NCI-H2107 treated with DMSO at 0.1 percent for 48 hours (cell line): Measurements from ENCODE around the gene BLTP3B.

Experiments used
- DNase-seq: peaks from one replicate; lab custom pipeline; 2025; ENCODE audit not compliant: unreplicated experiment; lab: John Stamatoyannopoulos, UW

BLTP3B gene

DNA sequence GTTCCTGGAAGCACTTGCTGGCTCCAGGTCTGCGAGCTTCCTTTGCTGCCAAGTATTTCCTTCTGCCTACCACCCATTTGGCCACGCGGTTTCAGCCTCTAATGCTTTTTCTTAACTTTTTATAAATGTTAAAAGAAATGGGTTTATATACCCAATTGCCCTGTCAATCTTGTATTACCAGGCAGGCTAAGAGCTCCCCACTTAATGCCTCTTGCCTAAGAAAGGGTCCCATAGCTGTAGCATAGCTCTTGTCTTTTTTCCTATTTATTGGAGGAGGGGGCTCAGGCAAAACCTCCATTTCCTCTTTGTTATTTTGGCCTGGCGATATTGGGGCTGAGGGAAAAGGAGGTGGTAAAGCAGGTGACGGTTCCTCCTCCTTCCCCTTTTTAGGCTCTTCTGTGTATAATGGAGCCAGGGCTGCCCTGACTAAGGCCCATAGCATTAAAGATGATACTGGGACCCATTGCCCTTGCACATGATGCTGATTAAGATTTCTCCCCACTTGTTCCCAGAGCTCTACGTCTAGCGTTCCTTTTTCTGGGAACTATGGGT, 21.6 kb upstream of the BLTP3B start:
- no peak for DNase-seq

DNA sequence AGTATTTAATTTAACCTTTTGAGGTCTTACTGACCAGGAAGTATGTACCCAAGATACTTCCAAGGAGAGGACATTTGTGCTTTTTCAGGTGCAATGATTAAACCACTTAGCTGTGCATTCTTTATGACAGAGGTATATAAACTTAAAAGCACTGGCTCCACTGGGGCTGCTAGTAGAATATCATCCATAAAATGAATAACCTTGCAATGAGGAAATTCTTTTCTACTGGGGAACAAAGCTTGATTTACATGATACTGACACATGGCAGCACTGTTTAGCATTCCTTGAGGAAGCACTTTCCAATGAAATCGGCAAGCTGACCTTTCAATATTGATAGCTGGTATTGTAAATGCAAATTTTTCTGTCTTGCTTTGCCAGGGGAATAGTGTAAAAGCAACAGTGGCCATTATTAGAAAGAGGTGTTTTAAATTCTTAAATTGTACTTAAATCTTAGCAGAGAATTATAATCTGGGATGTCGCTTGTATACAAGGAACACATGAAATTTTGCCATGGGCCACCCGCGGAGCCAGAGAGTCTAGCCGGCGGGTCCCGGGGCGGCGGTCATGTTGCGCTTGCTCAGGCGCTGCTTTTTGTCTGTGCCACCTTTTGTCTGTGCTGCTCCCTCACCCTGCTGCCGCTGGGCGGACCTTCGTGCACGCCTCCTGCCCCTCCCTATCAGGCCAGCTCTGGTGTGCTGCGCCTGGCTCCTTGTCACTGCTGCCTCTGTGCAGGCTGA, 20.9 kb upstream of the BLTP3B start:
- peak; percentile 83 for DNase-seq

DNA sequence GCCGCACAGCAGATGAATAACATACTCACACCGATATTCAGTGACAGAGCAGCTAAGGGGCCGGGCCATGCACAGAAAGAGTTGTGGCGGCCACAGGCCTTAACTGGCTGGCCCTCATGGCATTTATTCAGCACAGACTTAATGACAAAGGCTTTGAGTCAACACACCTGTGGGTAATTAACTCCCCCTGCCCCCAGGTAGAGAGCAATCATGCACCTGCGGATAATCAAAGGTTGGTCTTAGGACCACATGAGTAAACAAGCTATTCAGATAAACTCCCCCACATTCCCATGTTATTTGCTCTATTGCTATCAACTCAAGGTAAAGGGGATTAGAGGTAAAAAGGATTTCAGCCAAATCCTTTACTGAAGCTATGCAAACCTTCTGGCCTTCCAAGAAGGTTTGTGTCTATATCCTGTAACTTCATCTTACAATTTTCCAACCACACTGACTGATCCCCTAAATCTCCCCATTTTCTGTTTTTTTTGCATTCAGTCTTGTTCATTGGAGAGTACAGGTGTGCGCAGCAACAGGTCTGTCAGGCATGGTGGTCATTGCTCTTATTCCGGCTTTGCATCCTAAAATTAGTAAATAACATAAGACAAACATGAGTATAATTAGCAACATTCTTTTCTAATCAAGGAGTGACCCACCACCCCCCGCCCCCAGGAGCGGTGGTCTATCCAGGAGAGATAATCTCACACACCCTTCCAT, 16.9 kb upstream of the BLTP3B start:
- DNase-seq, result no peak

DNA sequence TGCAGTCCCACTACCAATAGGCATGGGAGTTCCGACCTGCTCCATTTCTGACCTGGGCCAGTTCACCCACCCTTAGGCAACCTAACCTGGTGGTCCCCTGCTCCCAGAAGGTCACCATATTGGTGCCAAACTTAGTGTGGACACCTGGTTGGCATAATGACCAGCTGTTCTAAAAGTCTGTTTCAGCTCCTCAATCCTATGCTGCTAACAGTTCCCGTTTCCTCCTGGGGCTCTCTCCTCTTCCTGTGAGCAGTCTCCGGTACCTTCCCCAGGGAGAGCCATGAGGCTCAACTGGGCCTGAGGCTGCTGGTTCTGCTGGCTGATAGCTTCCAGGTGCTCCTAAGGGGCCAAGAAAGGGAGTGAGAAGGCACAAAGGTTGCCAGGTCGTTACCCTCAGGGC, 15.9 kb upstream of the BLTP3B start:
- DNase-seq, result no peak

DNA sequence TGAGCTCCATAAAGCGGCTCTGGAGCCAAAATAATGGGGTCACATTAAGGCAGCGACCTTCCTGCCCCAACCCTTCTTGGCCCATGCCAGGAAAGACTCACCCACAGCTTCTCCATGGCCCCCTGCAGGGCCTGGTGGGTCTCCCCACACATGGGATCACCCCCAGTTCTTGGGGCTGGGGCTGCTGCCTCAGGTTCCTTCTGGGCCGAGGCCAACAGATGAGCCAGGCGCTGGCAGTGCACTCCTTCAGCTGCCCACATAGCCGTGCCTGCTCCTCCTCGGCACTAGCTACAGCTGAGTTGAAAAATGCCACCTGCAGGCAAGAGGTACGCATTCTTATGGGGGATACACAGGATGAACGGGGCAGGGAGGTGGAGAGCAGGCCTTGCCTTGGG, 14.8 kb upstream of the BLTP3B start:
- no peak for DNase-seq

DNA sequence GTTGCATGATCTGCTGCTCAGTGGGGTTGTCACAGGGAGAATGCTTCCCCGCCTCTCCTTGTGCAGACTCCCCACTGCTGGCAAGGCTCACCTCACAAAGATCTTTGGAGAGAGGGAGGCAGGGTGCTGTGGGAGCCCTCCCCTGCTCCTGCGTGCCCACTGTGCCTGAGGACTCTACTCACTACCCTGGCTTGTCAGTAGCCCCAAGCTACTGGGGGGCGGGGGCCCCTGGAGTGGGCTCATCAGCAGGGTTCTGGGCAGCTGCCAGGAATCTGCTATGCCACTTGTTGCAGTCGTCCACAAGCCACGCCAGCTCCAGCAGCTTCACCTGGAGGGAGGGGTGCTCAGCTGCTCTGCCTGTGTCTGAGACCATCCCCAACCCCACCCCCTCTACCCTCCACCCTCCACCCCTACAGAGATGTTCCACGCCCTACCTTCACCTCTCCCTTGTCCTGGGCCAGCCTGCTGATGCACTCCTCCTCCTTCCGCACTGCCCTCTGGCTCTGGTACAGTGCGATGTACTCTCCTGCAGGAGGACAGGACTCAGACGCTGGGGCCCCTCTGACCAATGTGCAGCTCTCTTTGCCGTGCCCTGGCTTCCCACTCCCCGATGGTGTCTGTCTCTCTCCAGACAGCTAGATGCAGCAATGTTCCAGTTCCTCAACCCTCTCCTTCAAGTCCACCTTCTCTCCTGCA, 14.2 kb upstream of the BLTP3B start:
- DNase-seq, result peak; percentile 26

DNA sequence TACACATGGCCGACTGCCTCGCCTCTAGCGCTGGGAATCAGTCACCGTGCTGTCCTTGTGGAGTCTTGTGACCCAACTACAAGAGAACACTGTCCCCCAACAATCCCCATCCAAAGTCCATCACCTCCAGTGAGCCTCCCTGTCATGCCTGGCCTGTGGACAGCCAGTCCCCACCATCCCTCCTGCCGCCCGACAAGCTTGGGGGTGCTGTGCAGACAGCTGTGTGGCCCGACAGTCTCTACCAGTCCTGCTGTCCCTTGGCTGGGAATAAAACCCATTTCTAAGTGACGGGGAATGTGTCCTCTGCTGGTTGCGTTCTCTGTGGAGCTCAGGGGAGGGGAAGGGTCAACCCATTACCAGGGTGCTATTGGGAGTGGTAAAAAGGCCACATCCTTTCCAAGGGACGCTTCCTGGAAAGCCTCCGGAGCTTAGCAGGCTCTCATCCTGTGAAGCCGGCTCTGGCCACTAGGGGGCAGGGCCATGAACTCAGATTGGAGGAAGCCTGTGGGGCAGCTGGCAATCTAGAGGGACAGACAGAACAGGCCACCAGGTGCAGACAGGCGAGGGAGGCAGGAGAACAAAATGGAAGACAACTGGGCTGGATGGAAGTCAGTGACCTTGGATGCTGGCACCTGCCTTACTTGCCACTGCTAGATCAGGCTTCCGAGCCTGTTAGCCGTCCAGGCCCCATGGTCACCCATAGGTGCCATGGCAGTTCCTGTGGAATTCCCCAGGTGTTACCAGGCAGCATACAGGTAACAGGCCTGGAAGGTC, 12.0 kb upstream of the BLTP3B start:
- DNase-seq, result no peak

DNA sequence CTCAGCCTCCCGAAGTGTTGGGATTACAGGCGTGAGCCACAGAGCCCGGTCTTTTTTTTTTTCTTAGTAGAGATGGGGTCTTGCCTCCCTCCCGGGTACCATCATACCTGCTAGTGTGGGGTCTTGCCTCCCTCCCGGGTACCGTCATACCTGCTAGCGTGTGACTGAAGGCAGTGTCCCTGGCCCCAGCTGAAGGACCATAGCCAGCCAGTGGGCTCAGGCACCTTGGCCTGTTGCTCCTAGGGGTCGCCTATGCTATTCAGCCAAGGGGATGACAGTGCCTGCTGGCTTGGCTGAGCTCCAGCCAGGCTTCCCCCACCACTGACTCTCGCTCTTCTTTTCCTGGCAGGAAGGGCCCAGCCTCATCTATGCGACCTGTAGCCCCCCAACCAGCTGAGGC, 10.5 kb upstream of the BLTP3B start:
- no peak for DNase-seq

DNA sequence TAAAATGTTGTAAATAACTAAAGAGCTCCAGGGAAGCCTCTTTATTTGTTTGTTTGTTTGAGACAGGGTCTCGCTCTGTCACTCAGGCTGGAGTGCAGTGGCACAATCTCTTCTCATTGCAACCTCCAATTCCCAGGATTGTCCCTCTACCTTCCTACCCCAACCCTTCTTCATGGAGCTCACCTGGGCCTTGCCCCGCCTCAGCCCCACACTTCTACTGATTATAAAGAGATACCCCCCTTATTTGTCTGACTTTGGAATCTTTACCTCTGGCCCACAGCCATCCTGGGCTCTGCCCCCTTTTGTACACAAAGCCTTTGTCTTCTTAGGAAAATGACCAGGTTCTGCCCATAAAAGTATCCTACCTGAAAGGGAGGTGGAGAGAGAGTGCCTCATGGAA, 9.1 kb upstream of the BLTP3B start:
- no peak for DNase-seq

DNA sequence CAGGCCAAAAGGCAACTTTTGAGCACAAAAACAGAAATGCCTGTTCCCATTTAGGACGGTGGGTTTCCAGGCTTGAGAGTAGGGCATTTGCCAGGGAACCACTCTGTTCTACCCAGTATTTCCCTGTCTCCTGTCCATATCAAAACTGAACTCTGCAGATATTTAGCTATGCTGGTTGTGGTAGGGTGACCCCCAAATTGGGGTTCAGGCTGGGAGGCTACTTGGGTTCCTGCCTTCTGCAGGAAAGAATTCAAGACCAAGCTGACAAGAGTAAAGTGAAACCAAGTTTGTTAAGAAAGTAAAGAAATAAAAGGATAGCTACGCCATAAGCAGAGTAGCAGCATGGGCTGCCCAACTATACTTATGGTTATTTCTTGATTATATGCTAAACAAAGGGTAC, 3.6 kb upstream of the BLTP3B start:
- no peak for DNase-seq

DNA sequence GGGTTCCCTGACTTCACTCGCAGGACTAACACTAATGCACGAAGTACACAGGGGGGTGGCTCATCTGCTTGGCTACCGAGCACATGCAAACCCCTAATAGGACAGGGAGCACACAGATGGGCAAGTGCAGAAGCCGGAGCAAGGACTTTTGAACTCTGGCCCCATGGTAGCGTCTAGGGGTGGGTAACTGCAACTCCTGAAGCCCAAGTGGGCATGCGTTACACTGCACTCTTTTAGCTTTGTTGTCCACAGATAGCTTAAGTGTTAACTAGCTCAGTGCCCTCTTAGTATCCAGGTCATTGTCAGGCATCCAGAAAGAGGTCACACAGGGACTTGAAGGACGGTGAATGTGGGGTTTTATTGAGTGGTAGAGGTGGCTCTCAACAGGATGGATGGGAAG, 3.0 kb upstream of the BLTP3B start:
- DNase-seq, result no peak

DNA sequence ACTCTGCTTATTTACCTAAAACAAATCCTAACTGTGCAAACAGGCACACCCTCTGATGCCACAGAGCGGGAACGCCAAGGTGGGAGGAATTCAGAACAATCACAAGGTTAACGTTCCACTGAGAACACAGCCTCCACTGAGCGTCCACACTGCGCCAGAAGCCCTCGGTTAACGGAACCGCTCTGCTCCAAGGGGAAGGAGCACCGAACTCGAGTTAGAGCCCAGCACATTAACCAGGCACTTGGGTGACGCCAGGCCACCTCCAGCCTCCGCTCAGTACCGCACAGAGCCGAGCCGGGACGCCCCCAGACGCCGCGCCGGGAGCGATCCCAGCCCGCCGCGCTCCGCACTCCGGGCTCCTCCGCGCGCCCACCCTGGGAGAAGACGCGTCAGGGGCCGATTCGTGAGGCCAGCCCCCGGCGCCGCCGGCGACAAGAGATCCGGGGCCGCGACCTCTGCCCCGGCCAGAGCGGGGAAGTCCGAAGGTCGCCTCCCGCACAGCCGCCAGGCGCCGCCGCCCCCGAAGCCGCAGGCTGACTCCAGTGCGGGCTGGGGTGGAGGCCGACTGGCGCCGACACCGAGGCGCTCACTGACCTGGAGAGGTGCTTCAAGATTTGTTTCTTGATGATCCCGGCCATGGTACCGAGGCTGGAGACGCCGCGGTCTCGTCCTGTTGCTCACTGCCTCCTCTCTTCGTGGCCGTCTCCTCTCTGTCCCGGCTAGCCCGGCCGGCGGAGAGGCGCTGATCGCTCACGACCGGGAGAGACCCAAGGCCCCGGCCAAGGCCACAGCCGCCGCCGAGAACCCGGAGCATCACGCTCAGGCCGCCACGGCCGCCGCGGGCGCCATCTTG, 450 bp downstream of the BLTP3B start:
- peak; percentile 71 for DNase-seq

DNA sequence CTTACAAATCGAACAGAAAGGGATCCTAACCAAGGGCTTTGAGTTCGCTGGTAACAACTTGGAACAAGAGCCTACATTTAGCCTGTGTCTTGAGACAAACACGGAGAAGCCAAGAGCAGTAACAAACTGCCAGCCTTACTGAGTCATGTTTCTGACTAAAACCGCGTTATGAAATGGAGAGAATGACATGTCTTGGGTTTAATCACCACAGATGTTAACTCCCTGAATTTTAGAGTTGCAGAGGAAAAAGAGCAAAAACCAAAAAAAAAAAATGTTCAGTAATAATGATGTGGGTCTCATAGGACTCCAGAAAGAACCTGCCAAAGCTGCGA, 1.0 kb downstream of the BLTP3B start:
- DNase-seq, result no peak

DNA sequence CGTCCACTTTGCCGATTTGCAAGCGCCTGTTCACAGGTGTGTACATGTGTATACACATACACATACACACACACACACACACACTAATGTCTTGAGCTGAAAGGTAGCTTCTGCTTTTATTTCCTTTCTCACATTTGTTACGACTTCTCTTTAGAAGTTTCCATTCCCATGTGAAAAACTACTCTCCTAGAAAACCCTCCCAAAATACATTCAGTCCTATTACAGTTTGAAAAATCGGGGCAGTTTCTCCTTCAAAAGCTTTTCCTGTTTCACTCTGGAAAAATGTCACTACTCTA, 3.9 kb downstream of the BLTP3B start:
- no peak for DNase-seq

DNA sequence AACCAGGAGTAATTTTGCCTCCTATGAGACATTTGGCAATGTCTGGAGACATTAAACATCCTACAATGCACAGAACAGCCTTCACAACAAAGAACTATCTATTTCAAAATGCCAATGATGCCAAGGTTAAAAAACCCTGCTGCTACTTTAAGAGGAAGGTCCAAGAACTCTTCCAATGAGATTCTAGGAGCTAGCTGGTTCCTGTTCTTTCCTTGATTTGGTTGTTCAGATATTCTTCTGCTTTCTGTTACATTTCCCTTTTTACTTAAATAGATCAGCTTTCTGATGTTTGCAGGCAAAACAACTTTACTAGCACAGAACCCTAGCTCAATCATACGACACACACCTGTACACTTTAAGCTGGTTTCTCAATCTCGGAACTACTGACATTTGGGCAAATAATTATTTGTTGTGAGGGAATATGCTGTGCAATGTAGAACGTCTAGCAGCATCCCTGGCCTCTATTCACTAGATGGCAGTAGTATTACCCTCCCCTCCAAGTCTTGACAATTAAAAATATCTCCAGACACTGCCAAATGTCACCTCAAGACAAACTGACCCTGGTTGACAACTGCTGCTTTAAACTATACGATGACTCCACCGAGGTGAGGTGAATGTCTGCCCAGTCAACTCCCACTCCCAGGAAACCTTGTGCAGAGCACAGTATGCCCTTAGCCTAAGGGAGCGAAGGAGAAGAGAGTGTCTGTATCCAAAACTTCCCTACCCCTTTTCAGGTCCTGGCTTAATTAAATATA, 4.4 kb downstream of the BLTP3B start:
- DNase-seq, result no peak

DNA sequence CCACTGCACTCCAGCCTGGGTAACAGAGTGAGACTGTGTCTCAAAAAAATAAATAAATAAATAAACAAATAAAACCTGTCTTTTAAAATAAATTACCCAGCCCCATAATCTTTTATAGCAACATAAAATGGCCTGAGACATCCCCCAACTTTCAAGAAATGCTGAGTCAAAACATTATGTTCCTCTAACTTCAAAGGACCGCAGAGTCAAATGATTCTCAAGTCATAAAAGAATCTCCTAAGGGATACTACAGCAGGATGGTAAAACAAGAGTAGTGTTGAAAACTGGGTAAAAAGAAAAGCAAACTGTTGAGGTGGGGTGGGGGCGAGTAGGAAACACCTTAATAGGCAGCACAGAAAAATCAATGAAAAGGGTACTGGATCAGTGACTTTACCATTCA, 9.5 kb downstream of the BLTP3B start:
- DNase-seq, result no peak

DNA sequence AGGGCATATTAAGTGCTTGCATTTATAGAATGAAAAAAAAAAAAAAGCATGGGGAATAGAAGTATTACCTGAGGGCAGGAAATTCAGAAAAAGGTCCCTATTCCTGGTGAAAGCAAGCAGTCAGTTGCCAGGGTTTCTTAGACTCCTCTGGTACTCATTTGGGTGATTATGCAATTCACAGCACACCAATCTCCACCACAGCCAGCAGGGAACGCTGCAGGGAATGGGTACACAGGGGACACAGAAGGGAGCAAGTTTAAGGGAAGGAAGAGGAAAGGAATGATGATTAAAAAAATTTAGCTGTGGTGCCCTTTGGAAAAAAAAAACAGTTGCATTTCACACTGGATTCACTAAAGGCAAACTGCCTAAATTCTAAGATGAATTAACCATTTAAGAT, 14.2 kb downstream of the BLTP3B start:
- no peak for DNase-seq

DNA sequence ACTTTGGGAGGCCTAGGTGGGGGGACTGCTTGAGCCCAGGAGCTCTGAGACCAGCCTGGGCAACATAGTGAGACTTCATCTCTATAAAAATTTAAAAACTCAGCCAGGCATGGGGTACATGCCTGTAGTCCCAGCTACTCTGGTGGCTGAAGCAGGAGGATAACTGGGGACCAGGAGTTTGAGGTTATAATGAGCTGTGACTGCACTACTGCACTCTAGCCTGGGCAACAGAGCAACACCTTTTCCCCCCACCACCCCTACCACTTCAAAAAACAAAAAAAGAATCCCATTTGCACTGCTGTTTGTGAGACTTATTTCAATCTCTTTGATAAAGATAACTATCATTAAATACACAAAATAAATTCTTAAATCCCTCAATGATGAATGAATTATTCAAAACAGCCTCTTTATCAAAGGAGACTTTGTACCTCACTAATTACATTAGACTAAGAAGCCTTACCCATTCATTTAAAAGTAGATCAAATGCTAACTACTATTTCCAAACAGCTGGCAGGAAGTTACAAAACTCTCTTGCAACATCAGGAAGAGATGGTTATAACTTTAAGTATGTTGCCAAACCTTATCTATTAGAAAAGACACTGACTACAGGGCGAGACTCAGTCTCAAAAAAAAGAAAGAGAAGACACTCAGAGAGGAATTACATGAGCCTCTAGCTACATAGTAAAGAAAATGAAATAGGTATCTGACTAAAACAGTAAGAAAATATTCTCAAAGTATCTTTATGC, 14.7 kb downstream of the BLTP3B start:
- DNase-seq, result no peak
